GM18505 (cell line): Measurements from ENCODE around the gene STEAP2.

Experiments
- ATAC-seq: cut with Tn5 transposase; IDR thresholded peaks from one replicate; pipeline ENCODE4 v1.9.1; 2021; ENCODE audit not compliant: unreplicated experiment
- POLR2A ChIP-seq: IDR thresholded peaks from 4 replicates; pipeline ENCODE4 v1.6.1; 2011; ENCODE audit warnings: borderline replicate concordance; ENCODE audit not compliant: insufficient read depth, insufficient read length; ENCODE audit errors: extremely low read depth

STEAP2 gene

GRCh38 chr7:90211391-90212148 is at the start of gene STEAP2:
STEAP2 (plus strand) TSS chr7:90211740; CDS start chr7:90225083, 13,343 bp downstream.
- ATAC-seq: peak; percentile 96
- TF ChIP-seq POLR2A: no peak

DNA sequence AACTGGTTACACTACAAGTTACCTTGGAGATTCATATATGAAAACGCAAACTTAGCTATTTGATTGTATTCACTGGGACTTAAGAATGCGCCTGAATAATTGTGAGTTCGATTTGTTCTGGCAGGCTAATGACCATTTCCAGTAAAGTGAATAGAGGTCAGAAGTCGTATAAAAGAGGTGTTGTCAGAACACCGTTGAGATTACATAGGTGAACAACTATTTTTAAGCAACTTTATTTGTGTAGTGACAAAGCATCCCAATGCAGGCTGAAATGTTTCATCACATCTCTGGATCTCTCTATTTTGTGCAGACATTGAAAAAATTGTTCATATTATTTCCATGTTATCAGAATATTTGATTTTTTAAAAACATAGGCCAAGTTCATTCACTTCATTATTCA is 48.0 kb upstream of the STEAP2 start:
- TF ChIP-seq POLR2A: no peak
- no peak for ATAC-seq

DNA sequence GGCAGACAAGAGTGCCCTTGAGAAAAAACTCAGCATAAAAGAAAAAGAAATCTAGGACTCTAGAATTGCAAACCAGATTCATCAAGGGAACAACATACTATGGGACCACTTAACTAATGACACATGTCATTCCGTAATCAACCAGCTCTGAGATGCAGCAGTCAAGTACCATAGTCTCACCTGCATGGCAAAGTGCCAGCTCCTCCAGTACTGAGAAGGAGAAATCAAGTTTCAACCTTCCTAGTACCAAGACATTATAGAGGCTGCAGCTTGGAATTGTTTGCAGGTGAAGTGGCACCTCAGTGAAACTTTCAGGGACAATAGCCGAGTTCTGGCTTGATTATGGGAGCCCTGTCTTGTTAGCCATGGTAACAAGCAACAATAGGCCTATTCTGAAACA is 45.8 kb upstream of the STEAP2 start:
- no peak for TF ChIP-seq POLR2A
- no peak for ATAC-seq

- no peak for TF ChIP-seq POLR2A
- ATAC-seq: no peak
These were observed 45.4 kb upstream of the STEAP2 start for GRCh38 chr7:90166153-90166552.

- TF ChIP-seq POLR2A: no peak
- no peak for ATAC-seq
These were observed 44.2 kb upstream of the STEAP2 start for GRCh38 chr7:90167361-90167760.

DNA sequence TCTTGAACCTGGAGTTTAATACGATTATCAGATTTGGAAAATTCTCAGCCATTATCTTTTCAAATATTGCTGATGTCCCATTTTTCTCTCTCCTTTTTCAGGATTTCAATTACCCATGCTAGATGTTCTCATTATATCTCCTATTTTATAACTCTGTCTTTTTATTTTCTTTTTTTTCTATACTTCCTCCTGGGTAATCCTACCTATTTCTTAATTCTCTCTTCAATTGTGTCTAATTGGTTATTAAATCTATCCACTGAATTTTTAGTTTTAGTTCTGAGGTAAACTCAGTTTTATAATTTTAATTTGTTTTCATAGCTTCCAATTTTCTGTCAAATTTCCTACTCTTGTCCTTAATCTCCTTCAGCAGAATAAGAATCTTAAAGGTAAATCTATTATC is 41.6 kb upstream of the STEAP2 start:
- no peak for TF ChIP-seq POLR2A
- ATAC-seq: no peak

DNA sequence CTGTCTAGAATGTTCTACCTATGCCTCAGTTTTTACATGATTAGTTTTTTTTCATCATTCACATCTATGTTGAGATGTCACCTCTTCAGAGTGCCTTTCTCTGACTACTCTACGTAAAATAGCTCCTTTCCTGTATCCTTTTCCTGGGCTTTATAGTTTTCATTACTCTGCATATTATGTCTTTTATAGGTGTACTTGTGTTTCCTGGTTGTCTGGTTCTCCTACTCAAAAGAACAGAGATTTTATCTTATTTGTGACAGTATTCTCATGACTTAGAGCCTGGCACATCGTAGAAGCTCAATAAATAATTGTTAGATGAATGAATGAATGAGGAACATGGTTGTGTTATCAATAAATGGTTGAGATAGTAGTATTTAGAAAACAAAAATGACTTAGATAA is 39.4 kb upstream of the STEAP2 start:
- no peak for TF ChIP-seq POLR2A

DNA sequence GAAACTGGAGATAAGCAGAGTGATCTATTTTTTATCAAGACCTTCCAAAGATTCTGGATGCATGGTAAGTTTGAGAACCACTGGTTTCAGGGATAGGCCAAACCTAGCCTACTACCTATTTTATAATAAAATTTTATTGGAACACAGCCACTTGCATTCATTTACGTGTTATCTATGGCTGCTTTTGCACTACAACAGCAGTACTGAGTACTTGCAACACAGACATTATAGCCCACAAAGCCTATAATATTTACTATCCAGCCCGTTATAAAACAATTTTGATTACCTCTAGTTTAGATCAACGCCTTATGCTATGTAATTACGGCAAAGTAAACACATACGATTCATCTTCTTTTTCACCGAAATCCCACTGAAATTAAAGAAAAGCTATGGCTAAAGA is 38.9 kb upstream of the STEAP2 start:
- TF ChIP-seq POLR2A: no peak
- no peak for ATAC-seq

More for the DNA sequence above, 39.4 kb upstream of the STEAP2 start:
- no peak for ATAC-seq

DNA sequence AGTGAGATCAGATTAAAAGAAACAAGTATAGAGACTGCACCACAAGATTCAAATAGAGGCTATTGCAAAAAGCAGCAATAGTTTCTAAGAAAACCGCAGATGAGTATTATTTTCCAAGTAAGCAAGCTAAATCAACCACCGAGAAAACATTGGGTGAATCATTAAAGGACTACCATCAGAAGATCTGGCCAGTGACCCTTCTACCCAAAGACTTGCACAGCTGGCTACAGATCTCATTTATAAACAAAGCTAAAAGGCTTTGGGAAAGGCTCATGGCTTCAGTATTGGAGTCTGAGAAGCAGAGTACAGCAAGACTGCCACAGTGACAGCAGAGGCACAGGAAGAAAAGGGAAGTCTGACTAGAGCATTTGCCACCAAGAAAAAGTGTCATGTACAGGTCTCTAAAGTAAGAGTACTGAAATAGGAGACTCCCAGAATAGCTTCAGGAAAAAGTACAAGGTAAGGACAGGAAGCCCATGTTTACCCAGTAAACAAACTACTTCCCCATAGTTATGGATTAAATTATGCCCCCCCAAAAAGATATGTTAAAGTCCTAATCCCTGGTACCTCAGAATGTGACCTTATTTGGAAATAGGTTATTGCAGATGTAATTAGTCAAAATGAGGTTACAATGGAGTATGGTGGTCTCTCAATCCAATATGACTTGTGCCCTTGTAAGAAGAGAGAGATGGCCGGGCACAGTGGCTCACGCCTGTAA is 38.3 kb upstream of the STEAP2 start:
- peak; percentile 86 for ATAC-seq

GRCh38 chr7:90175667-90176066 is 35.9 kb upstream of the STEAP2 start:
- no peak for TF ChIP-seq POLR2A
- ATAC-seq: no peak

More for the DNA sequence above, 38.3 kb upstream of the STEAP2 start:
- TF ChIP-seq POLR2A: no peak

DNA sequence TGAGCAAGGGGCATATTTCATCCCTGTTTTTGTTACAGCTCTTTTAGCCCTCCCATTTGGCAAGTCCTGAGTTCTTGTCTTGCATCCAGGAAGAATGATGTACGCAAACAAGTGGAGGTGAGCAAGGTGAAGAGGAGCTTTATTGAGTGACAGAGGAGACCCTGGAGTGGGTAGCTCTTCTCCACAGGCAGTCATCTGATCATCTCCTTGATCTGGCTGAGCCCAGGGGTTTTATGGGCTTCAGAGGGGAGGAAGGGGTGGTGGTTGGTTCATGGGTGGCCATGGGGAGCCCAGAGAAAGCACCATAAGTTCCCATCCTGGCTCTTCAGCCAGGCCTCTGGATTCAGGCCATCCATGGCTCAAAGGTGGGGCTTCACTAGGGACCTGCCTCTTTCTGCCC is 35.3 kb upstream of the STEAP2 start:
- no peak for TF ChIP-seq POLR2A

GRCh38 chr7:90178166-90178565 is 33.4 kb upstream of the STEAP2 start:
- TF ChIP-seq POLR2A: no peak
- ATAC-seq: no peak

More for the DNA sequence above, 35.3 kb upstream of the STEAP2 start:
- no peak for ATAC-seq

DNA sequence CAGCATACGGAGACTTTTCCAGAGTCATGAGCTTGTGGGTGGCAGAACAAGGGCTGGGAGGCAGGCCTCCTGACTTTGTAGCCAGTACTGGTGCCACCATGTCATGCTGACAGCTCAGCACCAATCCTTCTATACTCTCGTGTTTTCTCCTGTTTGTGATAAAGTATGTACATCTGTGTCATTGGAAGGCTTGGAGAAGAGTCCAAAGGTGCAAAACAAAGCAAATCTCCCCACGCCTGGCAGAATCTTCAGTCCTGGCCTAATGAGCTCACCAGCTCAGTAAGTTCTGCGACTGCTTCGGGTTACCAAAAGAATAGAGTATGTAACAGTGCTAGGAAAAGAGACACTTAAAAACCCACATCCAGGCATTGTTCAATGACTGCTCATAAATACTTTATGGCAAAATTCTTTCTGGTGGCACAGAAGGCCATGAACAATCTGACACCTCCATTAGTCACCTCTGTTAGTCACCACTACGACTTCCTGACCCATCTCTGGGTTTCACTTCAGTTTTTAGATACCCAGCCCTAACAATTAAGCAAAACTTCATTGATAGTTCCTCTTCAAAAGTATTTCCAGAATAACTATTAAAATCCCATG is 32.8 kb upstream of the STEAP2 start:
- peak; percentile 99 for ATAC-seq
- TF ChIP-seq POLR2A: no peak

DNA sequence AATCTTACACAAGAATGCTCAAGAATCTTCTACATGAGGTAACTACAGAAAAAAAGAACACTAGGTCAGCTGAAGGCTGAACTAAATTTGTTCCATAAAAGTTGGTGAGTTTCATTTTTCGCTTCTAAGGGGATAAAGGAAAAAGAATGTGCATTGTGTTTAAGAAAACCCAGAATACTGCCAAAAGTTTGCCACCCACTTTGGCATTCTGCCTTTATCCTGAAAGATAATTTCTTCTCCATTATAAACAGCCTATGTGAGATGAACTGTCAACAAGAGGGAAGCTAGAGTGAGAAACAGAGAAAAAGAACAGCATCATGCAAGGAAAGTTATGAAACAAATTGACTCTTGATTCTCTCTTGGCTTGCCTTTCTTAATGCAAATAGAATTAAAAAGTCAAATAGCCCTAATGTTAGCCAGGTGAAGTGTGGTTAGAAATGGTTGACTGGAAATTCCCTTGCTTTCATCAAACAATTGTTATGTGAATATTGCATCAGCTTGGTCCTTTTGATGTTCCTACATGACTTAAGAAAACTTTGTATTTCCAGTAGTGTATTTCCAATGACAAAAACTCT is 31.4 kb upstream of the STEAP2 start:
- no peak for ATAC-seq

DNA sequence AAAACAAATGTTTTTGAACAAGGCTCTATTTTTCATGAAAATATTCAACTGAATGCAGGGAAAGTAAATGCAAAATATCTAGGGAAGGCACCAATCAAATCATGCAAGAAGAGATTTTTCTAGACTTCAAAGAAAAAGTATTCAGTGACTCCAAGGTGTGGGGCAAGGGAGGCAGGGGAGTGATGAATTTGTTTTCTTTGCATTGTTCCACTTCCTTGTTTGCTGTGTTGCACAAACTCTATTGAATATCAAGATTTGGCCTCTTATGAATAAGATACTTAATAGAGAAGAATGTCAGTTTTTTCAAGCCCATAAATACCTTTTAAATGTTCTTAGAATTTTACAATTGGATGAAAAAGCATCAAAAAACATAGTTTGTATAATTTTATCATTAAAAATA is 30.9 kb upstream of the STEAP2 start:
- TF ChIP-seq POLR2A: no peak
- ATAC-seq: no peak

More for the DNA sequence above, 31.4 kb upstream of the STEAP2 start:
- TF ChIP-seq POLR2A: no peak
